BJ (cell line): ENCODE measurements around the gene SZT2. TPM values are rescaled to one million over a fixed set of nuclear protein-coding genes. Genes with fewer than 3 reads are reported as not detected.

ENCODE experiments used
- CTCF ChIA-PET: fragments of 350-600 bp; formaldehyde crosslinking; extraction: SDS; loops from one replicate; lab custom pipeline; 2021; ENCODE audit warnings: antibody characterized with exemption, inconsistent platforms; lab: Yijun Ruan, JAX
- POLR2A ChIA-PET: fragments of 300-600 bp; sonication (Branson Sonifier 250); formaldehyde crosslinking; extraction: SDS; loops from one replicate; lab custom pipeline; 2021; ENCODE audit warnings: antibody characterized with exemption; lab: Charles Lee
- DNase-seq: peaks from one replicate; pipeline ENCODE4 v3.0.0-alpha.2; 2011; ENCODE audit warnings: low read depth
- H3K27me3 ChIP-seq: 2 replicates; pipeline ENCODE4 v1.6.0; 2011; ENCODE audit warnings: low read length; ENCODE audit not compliant: control insufficient read depth, insufficient read depth
- H3K36me3 ChIP-seq: 2 replicates; pipeline ENCODE4 v1.5.1; 2011; ENCODE audit warnings: low read length; ENCODE audit not compliant: control insufficient read depth, insufficient read depth
- H3K4me3 ChIP-seq: 2 replicates; pipeline ENCODE4 v1.5.1; 2011; ENCODE audit warnings: low read depth, mild to moderate bottlenecking, control low read depth, low read length
- polyA plus RNA-seq: library from polyadenylated mRNA; depleted of rRNA; stranded (reverse); fragments of >200 nt; gene quantifications from 2 replicates; pipeline ENCODE4 v1.2.3, GENCODE V29; 2011
- TF ChIP-seq, protein P1 (sequence below): IDR thresholded peaks from 2 replicates; pipeline ENCODE4 v1.5.1; 2011; ENCODE audit warnings: low read depth, mild to moderate bottlenecking, control low read depth, inconsistent platforms, low read length, moderate library complexity; ENCODE audit not compliant: insufficient read depth

Gene SZT2
- polyA plus RNA-seq, 1 experiment: 12.1 TPM

DNA sequence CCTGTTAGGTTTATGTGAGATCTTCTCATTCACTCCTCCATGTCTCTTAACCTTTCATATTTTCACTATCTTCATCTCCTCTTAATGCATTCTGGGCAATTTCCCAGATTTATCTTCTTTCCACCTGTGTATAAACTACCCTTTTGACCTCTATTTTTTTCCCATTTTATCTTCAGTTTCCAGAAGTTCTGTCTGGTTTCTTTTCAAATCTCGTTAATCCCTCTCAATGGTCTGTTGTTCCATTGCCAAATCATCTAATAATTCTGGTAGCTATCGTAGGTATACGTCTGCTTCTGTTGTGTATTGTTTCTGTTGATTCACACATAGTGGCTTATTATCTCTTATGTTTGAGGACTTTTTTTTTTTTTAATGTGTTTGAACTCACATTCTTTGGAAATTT lies 89.7 kb downstream of the SZT2 start:
- H3K27me3 ChIP-seq: no peaks in the 10 kb centered on the region
- DNase-seq: no peak
- TF ChIP-seq, protein P1, sequence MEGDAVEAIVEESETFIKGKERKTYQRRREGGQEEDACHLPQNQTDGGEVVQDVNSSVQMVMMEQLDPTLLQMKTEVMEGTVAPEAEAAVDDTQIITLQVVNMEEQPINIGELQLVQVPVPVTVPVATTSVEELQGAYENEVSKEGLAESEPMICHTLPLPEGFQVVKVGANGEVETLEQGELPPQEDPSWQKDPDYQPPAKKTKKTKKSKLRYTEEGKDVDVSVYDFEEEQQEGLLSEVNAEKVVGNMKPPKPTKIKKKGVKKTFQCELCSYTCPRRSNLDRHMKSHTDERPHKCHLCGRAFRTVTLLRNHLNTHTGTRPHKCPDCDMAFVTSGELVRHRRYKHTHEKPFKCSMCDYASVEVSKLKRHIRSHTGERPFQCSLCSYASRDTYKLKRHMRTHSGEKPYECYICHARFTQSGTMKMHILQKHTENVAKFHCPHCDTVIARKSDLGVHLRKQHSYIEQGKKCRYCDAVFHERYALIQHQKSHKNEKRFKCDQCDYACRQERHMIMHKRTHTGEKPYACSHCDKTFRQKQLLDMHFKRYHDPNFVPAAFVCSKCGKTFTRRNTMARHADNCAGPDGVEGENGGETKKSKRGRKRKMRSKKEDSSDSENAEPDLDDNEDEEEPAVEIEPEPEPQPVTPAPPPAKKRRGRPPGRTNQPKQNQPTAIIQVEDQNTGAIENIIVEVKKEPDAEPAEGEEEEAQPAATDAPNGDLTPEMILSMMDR: no peak
- CTCF ChIA-PET: no interaction called here
- H3K4me3 ChIP-seq: no peak overlapping the region
- H3K36me3 ChIP-seq: no peaks in the 10 kb centered on the region
- POLR2A ChIA-PET: no interaction called here

DNA sequence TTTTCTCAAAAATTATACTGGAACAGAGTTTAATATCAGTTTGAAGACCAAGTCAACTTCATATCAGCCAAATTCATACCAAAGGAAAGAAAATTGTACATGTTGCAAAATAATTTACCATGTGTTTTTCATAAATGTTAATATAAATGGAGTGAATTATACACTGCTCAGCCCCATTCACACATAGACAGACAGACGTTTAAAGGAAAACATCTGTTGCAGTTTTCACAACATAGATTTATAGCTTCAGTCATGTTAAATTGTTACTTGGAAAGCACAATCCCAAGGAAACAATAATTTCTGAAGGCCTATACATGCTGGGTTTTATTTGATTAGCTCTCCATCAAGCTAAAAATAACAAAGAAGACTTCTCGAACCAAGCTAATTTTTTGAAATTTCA lies 91.8 kb downstream of the SZT2 start:
- POLR2A ChIA-PET: no interaction called here
- DNase-seq: no peak
- Histone ChIP-seq H3K36me3 (no peaks in the 10 kb centered on the region), H3K4me3 (no peak overlapping the region), H3K27me3 (no peaks in the 10 kb centered on the region)
- CTCF ChIA-PET: no interaction called here
- TF ChIP-seq, protein P1: no peak

DNA sequence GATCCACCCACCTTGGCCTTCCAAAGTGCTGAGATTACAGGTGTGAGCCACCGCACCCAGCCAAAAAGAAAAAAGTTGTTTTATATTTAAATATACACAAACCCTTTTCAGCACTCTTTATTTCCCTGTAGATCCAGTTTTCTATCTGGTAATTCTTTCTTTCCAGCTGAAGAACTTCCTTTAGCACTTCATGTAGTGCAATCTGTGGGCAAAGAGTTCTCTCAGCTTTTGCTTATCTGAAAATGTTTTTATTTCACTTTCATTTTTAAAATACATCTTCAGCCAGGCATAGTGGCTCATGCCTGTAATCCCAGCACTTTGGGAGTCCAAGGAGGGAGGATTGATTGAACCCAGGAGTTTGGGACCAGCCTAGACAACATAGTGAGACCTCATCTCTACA lies 92.5 kb downstream of the SZT2 start:
- Histone ChIP-seq H3K27me3 (no peaks in the 10 kb centered on the region), H3K4me3 (no peak overlapping the region), H3K36me3 (no peaks in the 10 kb centered on the region)
- CTCF ChIA-PET: interaction anchor here (0.5 kb wide), 1 partner anchor 67 kb away, joined by 4 read pairs; no protein-coding TSS in a partner anchor
- POLR2A ChIA-PET: no interaction called here
- TF ChIP-seq, protein P1: no peak
- DNase-seq: no peak

DNA sequence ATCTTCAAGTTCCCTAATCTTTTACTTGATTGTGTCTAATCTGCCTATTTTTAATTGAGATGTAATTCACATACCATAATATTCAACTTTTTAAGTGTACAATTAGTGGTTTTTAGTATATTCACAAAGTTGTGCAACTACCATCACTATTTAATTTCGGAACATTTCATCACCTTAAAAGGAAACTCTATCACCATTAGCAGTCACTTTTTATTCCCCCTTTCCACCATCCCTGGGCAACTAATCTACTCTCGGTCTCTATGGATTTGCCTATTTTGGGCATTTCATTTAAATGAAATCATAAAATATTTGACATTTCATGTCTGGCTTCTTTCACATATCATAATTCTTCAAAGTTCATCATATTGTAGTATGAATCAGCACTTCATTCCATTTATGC lies 94.7 kb downstream of the SZT2 start:
- Histone ChIP-seq H3K27me3 (no peaks in the 10 kb centered on the region), H3K36me3 (no peaks in the 10 kb centered on the region), H3K4me3 (no peak overlapping the region)
- TF ChIP-seq, protein P1: no peak
- CTCF ChIA-PET: no interaction called here
- no peak for DNase-seq
- POLR2A ChIA-PET: no interaction called here

DNA sequence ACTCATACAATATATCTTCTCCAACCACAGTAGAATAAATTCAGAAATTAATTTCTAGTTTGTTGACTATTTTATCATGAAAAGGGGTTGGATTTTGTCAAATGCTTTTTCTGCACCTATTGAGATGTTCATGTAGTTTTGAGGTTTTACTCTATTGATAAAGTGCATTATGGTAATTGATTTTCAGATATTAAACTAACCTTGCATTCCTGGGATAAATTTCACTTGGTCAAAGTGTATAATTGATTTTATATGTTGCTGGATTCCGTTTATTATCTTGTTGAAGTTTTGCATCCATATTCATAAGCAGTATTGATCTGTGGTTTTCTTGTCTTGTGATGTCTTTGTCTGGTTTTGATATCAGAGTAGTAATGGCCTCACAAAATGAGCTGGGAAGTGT lies 98.5 kb downstream of the SZT2 start:
- Histone ChIP-seq H3K27me3 (no peaks in the 10 kb centered on the region), H3K36me3 (no peaks in the 10 kb centered on the region), H3K4me3 (no peak overlapping the region)
- TF ChIP-seq, protein P1: no peak
- POLR2A ChIA-PET: no interaction called here
- DNase-seq: no peak
- CTCF ChIA-PET: no interaction called here
